ENCODE data around the gene TUBA4B. TPM values are rescaled to one million over a fixed set of nuclear protein-coding genes. Genes with fewer than 3 reads are reported as not detected.

Gene TUBA4B
- total RNA-seq (2014; rRNA removed; shearing (Covaris generic)) = not detected in 2 replicates

GRCh38 chr2:219252900-219253752 is at the start of gene TUBA4B:
Gene TUBA4B (plus strand): TSS chr2:219253243. CDS start chr2:219253408, 165 bp downstream.
- H3K27ac ChIP-seq = no peak within 1 kb of the TSS

GRCh38 chr2:219204425-219205164 is 48.4 kb upstream of the TUBA4B start:
- H3K27ac ChIP-seq = no peak overlapping the region
- H3K4me3 ChIP-seq = no peak overlapping the region
- DNase-seq (ENCODE audit: low read depth in 1 of 2, low spot score in 2 of 2) = no peak

More at GRCh38 chr2:219252900-219253752, at the start of gene TUBA4B:
- Histone ChIP-seq H3K4me1 (replicated peaks) (peaks cover 31% of the 10 kb centered on the region), H3K9me3 (replicated peaks) (peaks cover 4% of the 10 kb centered on the region), H3K4me3 (peak within 1 kb of the TSS; percentile 19), H3K27me3 (replicated peaks) (peaks cover 47% of the 10 kb centered on the region), H3K36me3 (peaks cover 3% of the 10 kb centered on the region)
- no peak for DNase-seq (ENCODE audit: low read depth in 1 of 2, low spot score in 2 of 2)

GRCh38 chr2:219205165-219205538 is 47.9 kb upstream of the TUBA4B start:
- Histone ChIP-seq H3K27me3 (replicated peaks) (no peaks in the 10 kb centered on the region), H3K27ac (no peak overlapping the region), H3K9me3 (replicated peaks) (no peaks in the 10 kb centered on the region), H3K4me3 (no peak overlapping the region), H3K36me3 (peaks cover 31% of the 10 kb centered on the region), H3K4me1 (replicated peaks) (peaks cover 18% of the 10 kb centered on the region)
- no peak for DNase-seq (ENCODE audit: low read depth in 1 of 2, low spot score in 2 of 2)

More at GRCh38 chr2:219204425-219205164, 48.4 kb upstream of the TUBA4B start:
- Histone ChIP-seq H3K4me1 (replicated peaks) (peaks cover 18% of the 10 kb centered on the region), H3K27me3 (replicated peaks) (no peaks in the 10 kb centered on the region; the same call in 1 of the 2 replicates), H3K9me3 (replicated peaks) (no peaks in the 10 kb centered on the region), H3K36me3 (peaks cover 25% of the 10 kb centered on the region)

GRCh38 chr2:219205981-219206327 is 47.1 kb upstream of the TUBA4B start:
- Histone ChIP-seq H3K27me3 (replicated peaks) (no peaks in the 10 kb centered on the region), H3K36me3 (peaks cover 39% of the 10 kb centered on the region), H3K4me3 (peak overlapping the region; percentile 57), H3K4me1 (replicated peaks) (peaks cover 18% of the 10 kb centered on the region), H3K9me3 (replicated peaks) (no peaks in the 10 kb centered on the region), H3K27ac (no peak overlapping the region)
- no peak for DNase-seq (ENCODE audit: low read depth in 1 of 2, low spot score in 2 of 2)

GRCh38 chr2:219206328-219207133 is 46.5 kb upstream of the TUBA4B start, which contains the start of gene ZFAND2B:
Gene ZFAND2B (plus strand): TSS chr2:219206782. CDS start chr2:219206988, 206 bp downstream.
- H3K27ac ChIP-seq = peak within 1 kb of the TSS; percentile 44; the same call in 1 of the 2 replicates
- peak within 1 kb of the TSS; percentile 57 for H3K4me3 ChIP-seq
- DNase-seq (ENCODE audit: low read depth in 1 of 2, low spot score in 2 of 2) = peak; percentile 93 to 94
- H3K36me3 ChIP-seq = peaks cover 44% of the 10 kb centered on the region
- H3K9me3 ChIP-seq (replicated peaks) = no peaks in the 10 kb centered on the region
- no peaks in the 10 kb centered on the region for H3K27me3 ChIP-seq (replicated peaks)
- peaks cover 18% of the 10 kb centered on the region for H3K4me1 ChIP-seq (replicated peaks)

- Histone ChIP-seq H3K9me3 (replicated peaks) (no peaks in the 10 kb centered on the region), H3K4me3 (peak overlapping the region; percentile 57), H3K27me3 (replicated peaks) (no peaks in the 10 kb centered on the region), H3K4me1 (replicated peaks) (peaks cover 18% of the 10 kb centered on the region), H3K27ac (no peak overlapping the region), H3K36me3 (peaks cover 51% of the 10 kb centered on the region)
- peak; percentile 11 to 38 for DNase-seq (ENCODE audit: low read depth in 1 of 2, low spot score in 2 of 2)
Measured at GRCh38 chr2:219207134-219207883, 45.7 kb upstream of the TUBA4B start.

GRCh38 chr2:219207884-219208740 is 44.9 kb upstream of the TUBA4B start:
- H3K27me3 ChIP-seq (replicated peaks) = no peaks in the 10 kb centered on the region
- no peak overlapping the region for H3K27ac ChIP-seq

GRCh38 chr2:219209236-219210195 is 43.5 kb upstream of the TUBA4B start:
- Histone ChIP-seq H3K4me3 (no peak overlapping the region), H3K9me3 (replicated peaks) (no peaks in the 10 kb centered on the region), H3K27me3 (replicated peaks) (no peaks in the 10 kb centered on the region), H3K36me3 (peaks cover 73% of the 10 kb centered on the region), H3K4me1 (replicated peaks) (peaks cover 18% of the 10 kb centered on the region), H3K27ac (no peak overlapping the region)
- DNase-seq (ENCODE audit: low read depth in 1 of 2, low spot score in 2 of 2) = peak in 1 of 2 experiments; percentile 33

More at GRCh38 chr2:219207884-219208740, 44.9 kb upstream of the TUBA4B start:
- no peaks in the 10 kb centered on the region for H3K9me3 ChIP-seq (replicated peaks)
- peaks cover 18% of the 10 kb centered on the region for H3K4me1 ChIP-seq (replicated peaks)
- peak; percentile 28 to 31 for DNase-seq (ENCODE audit: low read depth in 1 of 2, low spot score in 2 of 2)
- H3K4me3 ChIP-seq = no peak overlapping the region
- peaks cover 59% of the 10 kb centered on the region for H3K36me3 ChIP-seq

GRCh38 chr2:219210196-219210885 is 42.7 kb upstream of the TUBA4B start:
- no peak overlapping the region for H3K4me3 ChIP-seq
- no peak overlapping the region for H3K27ac ChIP-seq
- peaks cover 18% of the 10 kb centered on the region for H3K4me1 ChIP-seq (replicated peaks)
- peaks cover 81% of the 10 kb centered on the region for H3K36me3 ChIP-seq
- peak in 1 of 2 experiments; percentile 34 for DNase-seq (ENCODE audit: low read depth in 1 of 2, low spot score in 2 of 2)
- H3K9me3 ChIP-seq (replicated peaks) = no peaks in the 10 kb centered on the region
- no peaks in the 10 kb centered on the region for H3K27me3 ChIP-seq (replicated peaks)

GRCh38 chr2:219210886-219211362 is 42.1 kb upstream of the TUBA4B start:
- H3K4me3 ChIP-seq = no peak overlapping the region
- peaks cover 18% of the 10 kb centered on the region for H3K4me1 ChIP-seq (replicated peaks)
- no peaks in the 10 kb centered on the region for H3K27me3 ChIP-seq (replicated peaks)
- H3K36me3 ChIP-seq = peaks cover 87% of the 10 kb centered on the region
- no peak overlapping the region for H3K27ac ChIP-seq
- DNase-seq (ENCODE audit: low read depth in 1 of 2, low spot score in 2 of 2) = peak in 1 of 2 experiments; percentile 26
- H3K9me3 ChIP-seq (replicated peaks) = no peaks in the 10 kb centered on the region

- Histone ChIP-seq H3K4me1 (replicated peaks) (peaks cover 13% of the 10 kb centered on the region), H3K9me3 (replicated peaks) (no peaks in the 10 kb centered on the region), H3K4me3 (no peak overlapping the region), H3K27ac (no peak overlapping the region), H3K27me3 (replicated peaks) (no peaks in the 10 kb centered on the region), H3K36me3 (peaks cover 88% of the 10 kb centered on the region)
- no peak for DNase-seq (ENCODE audit: low read depth in 1 of 2, low spot score in 2 of 2)
Measured at GRCh38 chr2:219213026-219213415, 40.0 kb upstream of the TUBA4B start.
